ENCODE measurements around the gene ARL6IP4. TPM values are rescaled to one million over a fixed set of nuclear protein-coding genes. Genes with fewer than 3 reads are reported as not detected.

Gene ARL6IP4
- total RNA-seq, 2 experiments from 2014 or later: 228 to 263 TPM

GRCh38 chr12:122999196-122999946 lies 18.9 kb downstream of the ARL6IP4 start:
- Histone ChIP-seq H2AFZ (ENCODE audit: low read length) (no peak overlapping the region), H4K20me1 (ENCODE audit: insufficient read depth, low read length) (no peaks in the 10 kb centered on the region), H3K36me3 (ENCODE audit: insufficient read depth, low read length) (no peaks in the 10 kb centered on the region), H3K79me2 (ENCODE audit: insufficient read depth, low read depth, low read length) (no peaks in the 10 kb centered on the region), H3K4me3 (ENCODE audit: low read depth, low read length, poor library complexity, severe bottlenecking) (no peak overlapping the region), H3K27ac (ENCODE audit: low read depth, low read length, poor library complexity, severe bottlenecking) (no peak overlapping the region), H3K4me2 (ENCODE audit: low read length) (no peak overlapping the region), H3K9me2 (ENCODE audit: insufficient read depth, low read length) (no peaks in the 10 kb centered on the region), H3K9me3 (ENCODE audit: low read length) (no peaks in the 10 kb centered on the region), H3K4me1 (ENCODE audit: insufficient read depth, low read length, poor library complexity, severe bottlenecking) (no peaks in the 10 kb centered on the region)
- TF ChIP-seq CTCF (conservative IDR thresholded peaks at IDR 0.05; ENCODE audit: low read length): no peak
- no peak for TF ChIP-seq EZH2phosphoT487 (IDR thresholded peaks at IDR 0.05; ENCODE audit: borderline replicate concordance, low read depth, low read length)
- DNase-seq (ENCODE audit: low spot score): no peak
- ChIA-PET POLR2A (no interaction called here), CTCF (ENCODE audit: unreplicated experiment) (no interaction called here)
- BruUV-seq (replicated peaks): no TSS peak
- intact Hi-C loops (cut with micrococcal nuclease; ENCODE audit: unreplicated experiment): no loop called here

- Histone ChIP-seq H2AFZ (ENCODE audit: low read length) (no peak overlapping the region), H3K36me3 (ENCODE audit: insufficient read depth, low read length) (no peaks in the 10 kb centered on the region), H3K9me3 (ENCODE audit: low read length) (no peaks in the 10 kb centered on the region), H3K4me3 (ENCODE audit: low read depth, low read length, poor library complexity, severe bottlenecking) (no peak overlapping the region), H3K27ac (ENCODE audit: low read depth, low read length, poor library complexity, severe bottlenecking) (no peak overlapping the region), H3K79me2 (ENCODE audit: insufficient read depth, low read depth, low read length) (no peaks in the 10 kb centered on the region), H3K4me1 (ENCODE audit: insufficient read depth, low read length, poor library complexity, severe bottlenecking) (no peaks in the 10 kb centered on the region), H3K9me2 (ENCODE audit: insufficient read depth, low read length) (no peaks in the 10 kb centered on the region), H3K4me2 (ENCODE audit: low read length) (no peak overlapping the region), H4K20me1 (ENCODE audit: insufficient read depth, low read length) (no peaks in the 10 kb centered on the region)
- DNase-seq (ENCODE audit: low spot score): no peak
- no peak for TF ChIP-seq CTCF (conservative IDR thresholded peaks at IDR 0.05; ENCODE audit: low read length)
- no peak for TF ChIP-seq EZH2phosphoT487 (IDR thresholded peaks at IDR 0.05; ENCODE audit: borderline replicate concordance, low read depth, low read length)
- intact Hi-C loops (cut with micrococcal nuclease; ENCODE audit: unreplicated experiment): no loop called here
- ChIA-PET CTCF (ENCODE audit: unreplicated experiment) (no interaction called here), POLR2A (no interaction called here)
- no TSS peak for BruUV-seq (replicated peaks)
Observed at GRCh38 chr12:122999986-123000420, 19.5 kb downstream of the ARL6IP4 start.

DNA sequence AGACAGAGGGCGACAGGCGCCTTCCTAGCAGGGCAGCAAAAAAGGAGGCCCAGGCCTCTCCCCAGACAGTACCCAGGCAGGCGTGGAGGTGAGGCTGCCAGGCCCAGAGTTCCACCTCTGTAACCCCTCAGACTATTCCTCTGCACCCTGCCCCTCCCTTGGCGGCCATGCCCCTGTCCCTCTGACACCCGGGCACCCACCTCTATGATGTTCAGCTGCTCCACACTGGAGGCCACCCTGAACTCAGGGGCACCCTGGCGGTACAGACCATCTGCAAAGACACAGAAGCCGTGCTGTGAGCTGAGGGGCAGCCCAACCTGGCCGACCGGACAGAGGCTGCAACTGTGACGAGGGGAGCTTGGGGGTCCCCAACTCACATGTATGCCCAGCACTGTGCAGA lies 20.1 kb downstream of the ARL6IP4 start:
- H4K20me1 ChIP-seq (ENCODE audit: insufficient read depth, low read length): no peaks in the 10 kb centered on the region
- BruUV-seq (replicated peaks): no TSS peak
- CTCF ChIA-PET (ENCODE audit: unreplicated experiment): no interaction called here
- H3K4me1 ChIP-seq (ENCODE audit: insufficient read depth, low read length, poor library complexity, severe bottlenecking): no peaks in the 10 kb centered on the region
- H2AFZ ChIP-seq (ENCODE audit: low read length): no peak overlapping the region
- intact Hi-C loops (cut with micrococcal nuclease; ENCODE audit: unreplicated experiment): no loop called here
- H3K9me3 ChIP-seq (ENCODE audit: low read length): no peaks in the 10 kb centered on the region
- H3K36me3 ChIP-seq (ENCODE audit: insufficient read depth, low read length): no peaks in the 10 kb centered on the region
- POLR2A ChIA-PET: interaction anchor here (0.6 kb wide), 2 partner anchors 20 to 594 kb away, joined by 3 read pairs; no protein-coding TSS in a partner anchor
- no peaks in the 10 kb centered on the region for H3K79me2 ChIP-seq (ENCODE audit: insufficient read depth, low read depth, low read length)
- no peak overlapping the region for H3K27ac ChIP-seq (ENCODE audit: low read depth, low read length, poor library complexity, severe bottlenecking)
- H3K4me2 ChIP-seq (ENCODE audit: low read length): no peak overlapping the region
- H3K9me2 ChIP-seq (ENCODE audit: insufficient read depth, low read length): no peaks in the 10 kb centered on the region
- TF ChIP-seq EZH2phosphoT487 (IDR thresholded peaks at IDR 0.05; ENCODE audit: borderline replicate concordance, low read depth, low read length) (no peak), CTCF (conservative IDR thresholded peaks at IDR 0.05; ENCODE audit: low read length) (no peak)
- DNase-seq (ENCODE audit: low spot score): no peak
- H3K4me3 ChIP-seq (ENCODE audit: low read depth, low read length, poor library complexity, severe bottlenecking): no peak overlapping the region

Data from OCI-LY7 (cell line).